Measurements from ENCODE around the gene GRPEL1.

Gene GRPEL1

GRCh38 chr4:7078025-7078424 lies 10.2 kb upstream of the GRPEL1 start:
- no peak for TF ChIP-seq CTCF (IDR thresholded peaks at IDR 0.05; ENCODE audit: control insufficient read depth, extremely low read depth, insufficient read depth)
- DNase-seq (ENCODE audit: low read depth), result no peak
- no peak overlapping the region for H3K4me3 ChIP-seq (ENCODE audit: low read depth, low read length)

- H3K4me3 ChIP-seq (ENCODE audit: low read depth, low read length), result no peak overlapping the region
- TF ChIP-seq CTCF (IDR thresholded peaks at IDR 0.05; ENCODE audit: control insufficient read depth, extremely low read depth, insufficient read depth), result no peak
- no peak for DNase-seq (ENCODE audit: low read depth)
Measured at GRCh38 chr4:7077371-7077770, 9.5 kb upstream of the GRPEL1 start.

- DNase-seq (ENCODE audit: low read depth), result no peak
- TF ChIP-seq CTCF (IDR thresholded peaks at IDR 0.05; ENCODE audit: control insufficient read depth, extremely low read depth, insufficient read depth), result no peak
- H3K4me3 ChIP-seq (ENCODE audit: low read depth, low read length), result no peak overlapping the region
Measured at GRCh38 chr4:7076696-7077082, 8.8 kb upstream of the GRPEL1 start.

GRCh38 chr4:7075962-7076695 lies 8.3 kb upstream of the GRPEL1 start:
- DNase-seq (ENCODE audit: low read depth), result no peak
- no peak overlapping the region for H3K4me3 ChIP-seq (ENCODE audit: low read depth, low read length)
- TF ChIP-seq CTCF (IDR thresholded peaks at IDR 0.05; ENCODE audit: control insufficient read depth, extremely low read depth, insufficient read depth), result no peak

GRCh38 chr4:7074426-7074825 lies 6.6 kb upstream of the GRPEL1 start:
- TF ChIP-seq CTCF (IDR thresholded peaks at IDR 0.05; ENCODE audit: control insufficient read depth, extremely low read depth, insufficient read depth), result no peak
- DNase-seq (ENCODE audit: low read depth), result no peak
- no peak overlapping the region for H3K4me3 ChIP-seq (ENCODE audit: low read depth, low read length)

- H3K4me3 ChIP-seq (ENCODE audit: low read depth, low read length), result no peak overlapping the region
- no peak for TF ChIP-seq CTCF (IDR thresholded peaks at IDR 0.05; ENCODE audit: control insufficient read depth, extremely low read depth, insufficient read depth)
- peak; percentile 21 for DNase-seq (ENCODE audit: low read depth)
Measured at GRCh38 chr4:7073526-7074390, 5.9 kb upstream of the GRPEL1 start.
